Activated B cell treated with CpG ODN at 0.5 μM for 24 hours (primary cell): Measurements from ENCODE around the gene CCDC201. TPM values are rescaled to one million over a fixed set of nuclear protein-coding genes. Genes with fewer than 3 reads are reported as not detected.

ENCODE experiments used
- ATAC-seq: fragments of 200-7000 bp; cut with Tn5 transposase; one replicate; pipeline ENCODE4 v1.10.0; 2021; ENCODE audit warnings: low read depth, mild to moderate bottlenecking, moderate library complexity
- CTCF ChIA-PET: fragments of 350-600 bp; sonication (Branson Sonifier 250); formaldehyde crosslinking; loops from one replicate; lab custom pipeline; 2021; ENCODE audit warnings: antibody characterized with exemption; lab: Charles Lee
- POLR2A ChIA-PET: fragments of 350-600 bp; sonication (Branson Sonifier 250); formaldehyde crosslinking; loops from one replicate; lab custom pipeline; 2021; ENCODE audit warnings: antibody characterized with exemption; lab: Charles Lee
- DNase-seq: peaks from one replicate; pipeline ENCODE4 v3.0.0; 2022
- H3K27ac Mint-ChIP-seq: one replicate; pipeline ENCODE4 v1.8.0; 2020; ENCODE audit warnings: mixed read lengths
- H3K27me3 Mint-ChIP-seq: one replicate; pipeline ENCODE4 v1.8.0; 2021; ENCODE audit warnings: mixed read lengths
- H3K36me3 Mint-ChIP-seq: one replicate; pipeline ENCODE4 v1.8.0; 2021; ENCODE audit warnings: low read depth, mixed read lengths
- H3K4me1 Mint-ChIP-seq: one replicate; pipeline ENCODE4 v1.8.0; 2021; ENCODE audit warnings: mixed read lengths
- H3K4me3 Mint-ChIP-seq: one replicate; pipeline ENCODE4 v1.8.0; 2020; ENCODE audit warnings: mild to moderate bottlenecking, mixed read lengths
- H3K9me3 Mint-ChIP-seq: one replicate; pipeline ENCODE4 v1.8.0; 2020; ENCODE audit warnings: mixed read lengths
- CTCF ChIP-seq: fragments of 200-600 bp; IDR thresholded peaks from one replicate; pipeline ENCODE4 v1.8.0; 2022; ENCODE audit warnings: antibody characterized with exemption, mild to moderate bottlenecking
- intact Hi-C: fragments of 100-400 bp; cut with micrococcal nuclease; formaldehyde crosslinking; loops from one replicate; pipeline ENCODE4 v1.15.1; 2024
- total RNA-seq: library from RNA; stranded (reverse); gene quantifications from 2 replicates; pipeline ENCODE4 v1.2.3, GENCODE V29; 2022

The CCDC201 gene
- total RNA-seq, 1 donor from 2014 or later = not detected

GRCh38 chr7:45894665-45895062 is 21.8 kb upstream of the CCDC201 start:
- no peaks in the 10 kb centered on the region for H3K4me1 Mint-ChIP-seq
- CTCF ChIA-PET = no interaction called here
- H3K4me3 Mint-ChIP-seq = no peak overlapping the region
- no peak for TF ChIP-seq CTCF
- H3K36me3 Mint-ChIP-seq = no peaks in the 10 kb centered on the region
- ATAC-seq (no peak), DNase-seq (no peak)
- intact Hi-C loops = no loop called here
- POLR2A ChIA-PET = no interaction called here
- H3K9me3 Mint-ChIP-seq = no peaks in the 10 kb centered on the region
- H3K27me3 Mint-ChIP-seq = peaks cover 45% of the 10 kb centered on the region
- no peak overlapping the region for H3K27ac Mint-ChIP-seq

- CTCF ChIA-PET = no interaction called here
- no peaks in the 10 kb centered on the region for H3K9me3 Mint-ChIP-seq
Measured at GRCh38 chr7:45893996-45894664, 21.2 kb upstream of the CCDC201 start.

GRCh38 chr7:45893374-45893995 is 20.6 kb upstream of the CCDC201 start:
- CTCF ChIA-PET = interaction anchor here (0.9 kb wide), 1 partner anchor 1287 kb away, joined by 3 read pairs; no protein-coding TSS in a partner anchor
- ATAC-seq = no peak
- POLR2A ChIA-PET = no interaction called here
- no peaks in the 10 kb centered on the region for H3K4me1 Mint-ChIP-seq
- peaks cover 52% of the 10 kb centered on the region for H3K27me3 Mint-ChIP-seq
- no peaks in the 10 kb centered on the region for H3K9me3 Mint-ChIP-seq
- intact Hi-C loops = no loop called here
- DNase-seq = no peak
- no peaks in the 10 kb centered on the region for H3K36me3 Mint-ChIP-seq
- H3K4me3 Mint-ChIP-seq = no peak overlapping the region
- H3K27ac Mint-ChIP-seq = no peak overlapping the region
- no peak for TF ChIP-seq CTCF

More at GRCh38 chr7:45893996-45894664, 21.2 kb upstream of the CCDC201 start:
- no peaks in the 10 kb centered on the region for H3K4me1 Mint-ChIP-seq
- TF ChIP-seq CTCF = no peak
- peaks cover 50% of the 10 kb centered on the region for H3K27me3 Mint-ChIP-seq
- intact Hi-C loops = no loop called here
- POLR2A ChIA-PET = no interaction called here
- H3K36me3 Mint-ChIP-seq = no peaks in the 10 kb centered on the region
- ATAC-seq (no peak), DNase-seq (no peak)
- no peak overlapping the region for H3K27ac Mint-ChIP-seq
- no peak overlapping the region for H3K4me3 Mint-ChIP-seq

GRCh38 chr7:45892407-45893035 is 19.6 kb upstream of the CCDC201 start:
- ATAC-seq = no peak
- CTCF ChIA-PET = interaction anchor here (0.9 to 1.6 kb wide), 2 partner anchors 30 to 1287 kb away, joined by 3 to 4 read pairs; no protein-coding TSS in a partner anchor
- no peak for DNase-seq
- Mint-ChIP-seq H3K27ac (no peak overlapping the region), H3K4me3 (no peak overlapping the region), H3K4me1 (no peaks in the 10 kb centered on the region), H3K27me3 (peaks cover 53% of the 10 kb centered on the region), H3K36me3 (no peaks in the 10 kb centered on the region), H3K9me3 (no peaks in the 10 kb centered on the region)
- intact Hi-C loops = no loop called here
- TF ChIP-seq CTCF = no peak
- POLR2A ChIA-PET = no interaction called here
